Measurements from ENCODE around the gene ZBTB20. TPM values are rescaled to one million over a fixed set of nuclear protein-coding genes. Genes with fewer than 3 reads are reported as not detected.

ZBTB20 gene
- total RNA-seq, 1 experiment from 2014 or later, result 3.7 TPM

DNA sequence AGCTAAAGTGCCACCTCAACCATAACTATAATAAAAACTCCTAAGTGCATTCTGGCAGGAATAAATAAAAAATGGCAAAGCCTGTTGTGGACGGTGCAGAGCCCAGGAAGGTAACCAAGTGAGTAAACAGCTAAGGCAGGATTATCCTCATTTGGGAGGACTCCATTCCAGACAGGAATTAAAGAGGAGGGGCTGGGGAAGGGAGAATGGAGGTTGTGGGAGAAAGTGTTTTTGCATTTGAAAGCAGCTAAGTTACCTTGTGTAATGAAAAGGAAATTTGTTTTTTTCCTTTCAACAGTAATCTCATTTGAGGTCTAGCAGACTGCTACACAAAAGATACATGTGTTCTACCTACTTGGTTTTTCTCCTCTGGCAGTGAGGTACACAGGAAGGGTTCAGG, 604.7 kb downstream of the ZBTB20 start:
- ChIA-PET CTCF (no interaction called here), POLR2A (ENCODE audit: unreplicated experiment) (no interaction called here)
- ATAC-seq, result no peak
- Histone ChIP-seq H2AFZ (ENCODE audit: low read length) (no peak overlapping the region), H3K36me3 (ENCODE audit: low read depth, low read length) (no peaks in the 10 kb centered on the region), H3K27ac (ENCODE audit: low read length) (no peak overlapping the region), H3K4me2 (ENCODE audit: low read length) (no peak overlapping the region), H3K79me2 (ENCODE audit: low read length) (no peaks in the 10 kb centered on the region), H3K9me2 (replicated peaks; ENCODE audit: low read length) (no peaks in the 10 kb centered on the region), H3F3A (ENCODE audit: low read length, unreplicated experiment) (no peaks in the 10 kb centered on the region), H3K9me3 (ENCODE audit: low read length) (no peaks in the 10 kb centered on the region), H3K27me3 (ENCODE audit: low read length) (no peaks in the 10 kb centered on the region), H4K20me1 (ENCODE audit: low read length) (no peaks in the 10 kb centered on the region), H3K4me1 (ENCODE audit: insufficient read depth, low read length) (peaks cover 6% of the 10 kb centered on the region; the same call in 1 of the 2 replicates), H3K9ac (ENCODE audit: low read length) (no peak overlapping the region), H3K4me3 (ENCODE audit: low read length) (no peak overlapping the region)
- BruUV-seq (replicated peaks), result no TSS peak
- no peak for TF ChIP-seq EZH2 (IDR thresholded peaks at IDR 0.05; ENCODE audit: low read length, unreplicated experiment)
- no peak for TF ChIP-seq EZH2phosphoT487 (IDR thresholded peaks at IDR 0.05; ENCODE audit: borderline replicate concordance, low read length)
- TF ChIP-seq, protein P1, sequence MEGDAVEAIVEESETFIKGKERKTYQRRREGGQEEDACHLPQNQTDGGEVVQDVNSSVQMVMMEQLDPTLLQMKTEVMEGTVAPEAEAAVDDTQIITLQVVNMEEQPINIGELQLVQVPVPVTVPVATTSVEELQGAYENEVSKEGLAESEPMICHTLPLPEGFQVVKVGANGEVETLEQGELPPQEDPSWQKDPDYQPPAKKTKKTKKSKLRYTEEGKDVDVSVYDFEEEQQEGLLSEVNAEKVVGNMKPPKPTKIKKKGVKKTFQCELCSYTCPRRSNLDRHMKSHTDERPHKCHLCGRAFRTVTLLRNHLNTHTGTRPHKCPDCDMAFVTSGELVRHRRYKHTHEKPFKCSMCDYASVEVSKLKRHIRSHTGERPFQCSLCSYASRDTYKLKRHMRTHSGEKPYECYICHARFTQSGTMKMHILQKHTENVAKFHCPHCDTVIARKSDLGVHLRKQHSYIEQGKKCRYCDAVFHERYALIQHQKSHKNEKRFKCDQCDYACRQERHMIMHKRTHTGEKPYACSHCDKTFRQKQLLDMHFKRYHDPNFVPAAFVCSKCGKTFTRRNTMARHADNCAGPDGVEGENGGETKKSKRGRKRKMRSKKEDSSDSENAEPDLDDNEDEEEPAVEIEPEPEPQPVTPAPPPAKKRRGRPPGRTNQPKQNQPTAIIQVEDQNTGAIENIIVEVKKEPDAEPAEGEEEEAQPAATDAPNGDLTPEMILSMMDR (conservative IDR thresholded peaks at IDR 0.05; ENCODE audit: low read depth, low read length), result no peak
- DNase-seq, result no peak
- intact Hi-C loops (cut with micrococcal nuclease), result no loop called here

DNA sequence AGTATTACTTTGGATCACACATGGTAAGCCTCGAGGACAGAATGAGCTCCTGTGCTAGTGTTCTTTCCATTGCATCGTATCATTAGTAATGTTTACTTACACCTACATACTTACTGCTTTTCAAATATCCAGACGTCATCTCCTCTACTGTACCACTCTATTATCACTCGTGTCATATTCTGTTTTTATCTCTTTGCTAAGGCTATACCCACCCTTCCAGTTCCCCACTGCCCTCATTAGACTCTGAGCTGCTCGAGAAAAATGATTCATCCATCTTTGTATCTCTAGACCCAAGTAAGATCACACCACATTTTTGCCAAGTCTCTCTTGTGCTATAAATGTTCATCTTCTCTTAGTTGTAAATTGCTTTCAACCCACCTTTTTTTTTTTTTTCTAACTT, 607.6 kb downstream of the ZBTB20 start:
- no TSS peak for BruUV-seq (replicated peaks)
- H3F3A ChIP-seq (ENCODE audit: low read length, unreplicated experiment), result no peaks in the 10 kb centered on the region
- H3K79me2 ChIP-seq (ENCODE audit: low read length), result no peaks in the 10 kb centered on the region
- DNase-seq (no peak), ATAC-seq (no peak)
- H3K9me3 ChIP-seq (ENCODE audit: low read length), result no peaks in the 10 kb centered on the region
- H3K27me3 ChIP-seq (ENCODE audit: low read length), result no peaks in the 10 kb centered on the region
- CTCF ChIA-PET, result no interaction called here
- POLR2A ChIA-PET (ENCODE audit: unreplicated experiment), result no interaction called here
- no peak overlapping the region for H2AFZ ChIP-seq (ENCODE audit: low read length)
- H3K9me2 ChIP-seq (replicated peaks; ENCODE audit: low read length), result no peaks in the 10 kb centered on the region
- H3K4me2 ChIP-seq (ENCODE audit: low read length), result no peak overlapping the region
- TF ChIP-seq EZH2 (IDR thresholded peaks at IDR 0.05; ENCODE audit: low read length, unreplicated experiment) (no peak), EZH2phosphoT487 (IDR thresholded peaks at IDR 0.05; ENCODE audit: borderline replicate concordance, low read length) (no peak)
- TF ChIP-seq, protein P1 (conservative IDR thresholded peaks at IDR 0.05; ENCODE audit: low read depth, low read length), result no peak
- intact Hi-C loops (cut with micrococcal nuclease), result no loop called here
- H4K20me1 ChIP-seq (ENCODE audit: low read length), result no peaks in the 10 kb centered on the region
- no peak overlapping the region for H3K4me3 ChIP-seq (ENCODE audit: low read length)
- H3K27ac ChIP-seq (ENCODE audit: low read length), result no peak overlapping the region
- no peaks in the 10 kb centered on the region for H3K36me3 ChIP-seq (ENCODE audit: low read depth, low read length)
- no peak overlapping the region for H3K9ac ChIP-seq (ENCODE audit: low read length)
- 0 out of 2 replicates have a peak, but pooled peaks cover under 1% of the 10 kb centered on the region for H3K4me1 ChIP-seq (ENCODE audit: insufficient read depth, low read length)

DNA sequence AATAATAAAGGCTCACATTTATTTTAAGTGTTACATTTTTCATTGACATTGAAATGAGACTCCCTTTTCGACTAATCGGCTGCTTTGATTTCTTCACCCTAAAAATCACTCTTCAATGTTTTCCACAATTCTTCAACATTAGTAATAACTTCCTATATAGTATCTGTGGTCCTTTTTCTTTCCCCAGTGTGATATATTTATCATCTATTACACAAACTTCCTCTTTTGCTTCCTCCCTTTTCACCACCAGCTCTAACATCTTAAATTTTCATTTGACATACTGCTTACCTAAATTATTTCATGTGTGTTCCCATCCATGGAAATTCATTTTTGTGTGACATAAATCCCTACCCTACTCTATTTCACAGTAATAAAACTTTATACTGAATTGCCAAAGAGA, 608.9 kb downstream of the ZBTB20 start:
- intact Hi-C loops (cut with micrococcal nuclease), result no loop called here
- Histone ChIP-seq H2AFZ (ENCODE audit: low read length) (no peak overlapping the region), H3K27ac (ENCODE audit: low read length) (no peak overlapping the region), H3K4me2 (ENCODE audit: low read length) (no peak overlapping the region), H3K9ac (ENCODE audit: low read length) (no peak overlapping the region), H3K27me3 (ENCODE audit: low read length) (no peaks in the 10 kb centered on the region), H3K79me2 (ENCODE audit: low read length) (no peaks in the 10 kb centered on the region), H3K9me3 (ENCODE audit: low read length) (no peaks in the 10 kb centered on the region), H3K4me1 (ENCODE audit: insufficient read depth, low read length) (no peaks in the 10 kb centered on the region), H4K20me1 (ENCODE audit: low read length) (no peaks in the 10 kb centered on the region), H3K9me2 (replicated peaks; ENCODE audit: low read length) (no peaks in the 10 kb centered on the region), H3K4me3 (ENCODE audit: low read length) (no peak overlapping the region), H3K36me3 (ENCODE audit: low read depth, low read length) (no peaks in the 10 kb centered on the region), H3F3A (ENCODE audit: low read length, unreplicated experiment) (no peaks in the 10 kb centered on the region)
- ChIA-PET POLR2A (ENCODE audit: unreplicated experiment) (no interaction called here), CTCF (no interaction called here)
- no peak for DNase-seq
- no peak for ATAC-seq
- no TSS peak for BruUV-seq (replicated peaks)
- no peak for TF ChIP-seq EZH2phosphoT487 (IDR thresholded peaks at IDR 0.05; ENCODE audit: borderline replicate concordance, low read length)
- TF ChIP-seq EZH2 (IDR thresholded peaks at IDR 0.05; ENCODE audit: low read length, unreplicated experiment), result no peak
- TF ChIP-seq, protein P1 (conservative IDR thresholded peaks at IDR 0.05; ENCODE audit: low read depth, low read length), result no peak

Measured in PC-3 (cell line).